Sciatic nerve (tissue), 2 donors: ENCODE data around the gene APOC4. TPM values are rescaled to one million over a fixed set of nuclear protein-coding genes. Genes with fewer than 3 reads are reported as not detected.

Source experiments
- ATAC-seq: fragments of 200-7000 bp; cut with Tn5 transposase; one replicate; pipeline ENCODE4 v1.9.1; 2020; ENCODE audit warnings: mild to moderate bottlenecking, moderate library complexity
- DNase-seq: peaks from one replicate; pipeline ENCODE4 v3.0.0-alpha.2; 2020; ENCODE audit warnings: low spot score
- intact Hi-C: fragments of 100-400 bp; cut with DNase I; formaldehyde crosslinking; loops from one replicate; pipeline ENCODE4 v1.14.2; 2022
- total RNA-seq: library from RNA; stranded (reverse); fragmentation: NEBNext Ultra II Directional; extraction: Animal tissue kit (Norgen Biotek cat#: 25700); gene quantifications from one replicate; pipeline ENCODE4 v1.2.1, GENCODE V29; 2021
- donor health status: DM: no; HTN: no; CAD: no.
- donor health status: DM: no; HTN: no; CAD: no.

Gene APOC4
- total RNA-seq, 1 donor from 2014 or later = not detected

DNA sequence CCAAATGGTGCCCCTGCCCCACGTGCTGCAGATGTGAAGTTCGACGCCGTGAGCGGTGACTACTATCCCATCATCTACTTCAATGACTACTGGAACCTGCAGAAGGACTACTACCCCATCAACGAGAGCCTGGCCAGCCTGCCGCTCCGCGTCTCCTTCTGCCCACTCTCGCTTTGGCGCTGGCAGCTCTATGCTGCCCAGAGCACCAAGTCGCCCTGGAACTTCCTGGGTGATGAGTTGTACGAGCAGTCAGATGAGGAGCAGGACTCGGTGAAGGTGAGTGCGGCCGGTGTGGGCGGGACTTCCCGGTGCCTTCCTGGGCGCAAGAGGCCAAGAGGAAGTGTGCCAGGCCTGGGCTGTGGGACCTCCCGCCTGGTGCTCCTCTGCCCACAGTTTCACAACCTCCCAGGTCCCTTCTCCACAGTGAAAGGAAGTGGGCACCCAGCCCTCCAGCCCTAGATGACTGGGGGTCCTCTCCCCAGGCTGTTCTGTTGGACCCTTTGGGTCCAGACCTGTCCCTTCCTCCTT is 45.2 kb downstream of the APOC4 start:
- intact Hi-C loops = no loop called here
- ATAC-seq = no peak
- DNase-seq = no peak

DNA sequence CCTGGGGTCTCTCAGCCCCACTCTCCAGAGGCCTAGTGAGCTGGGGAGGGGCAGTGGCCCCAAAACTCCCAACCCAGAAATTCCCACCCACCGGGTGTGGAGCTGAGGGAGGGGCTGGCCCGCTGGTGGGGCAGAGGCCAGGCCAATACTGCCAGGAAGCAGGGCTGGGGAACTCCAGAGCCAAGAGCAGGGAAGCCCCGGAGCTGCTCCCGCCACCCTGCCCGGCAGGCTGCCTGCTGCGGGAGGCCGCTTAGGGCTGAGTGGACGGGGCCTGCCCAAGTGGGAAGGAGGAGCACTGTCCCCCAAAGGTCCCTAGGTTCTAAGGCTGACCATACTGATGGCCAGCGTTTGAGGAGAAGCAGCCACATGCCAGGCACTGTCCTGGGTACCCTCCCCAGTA is 46.2 kb downstream of the APOC4 start:
- no peak for ATAC-seq
- DNase-seq = no peak
- intact Hi-C loops = no loop called here

DNA sequence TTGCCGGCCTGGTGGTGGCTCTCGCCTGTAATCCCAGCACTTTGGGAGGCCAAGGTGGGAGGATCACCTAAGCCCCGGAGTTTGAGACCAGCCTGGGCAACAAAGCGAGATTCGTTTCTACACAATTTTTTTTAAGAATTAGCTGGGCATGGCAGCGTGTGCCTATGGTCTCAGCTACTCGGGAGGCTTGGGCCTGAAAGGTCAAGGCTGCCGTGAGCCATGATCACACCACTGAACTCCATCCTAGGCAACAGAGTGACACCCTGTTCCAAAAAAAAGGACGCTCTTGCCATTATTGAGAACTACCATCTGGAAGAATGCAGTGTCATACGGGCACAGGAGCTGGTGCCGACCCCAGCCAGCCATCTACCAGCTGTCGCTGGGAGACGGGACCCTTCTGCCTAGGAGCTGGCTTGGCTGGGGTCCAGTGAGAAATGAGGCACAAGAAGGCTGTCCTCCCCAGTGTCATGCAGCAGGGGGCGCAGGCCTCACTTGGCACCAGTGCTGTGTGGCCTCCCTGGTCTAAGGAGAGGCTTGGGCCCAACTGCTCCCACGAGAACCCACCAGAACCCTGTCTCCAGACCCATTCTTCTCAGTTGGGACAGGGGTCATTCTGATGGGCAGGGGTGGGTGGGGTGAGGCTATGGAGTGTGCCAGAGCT is 47.0 kb downstream of the APOC4 start:
- intact Hi-C loops = no loop called here
- ATAC-seq (peak; percentile 32), DNase-seq (peak; percentile 74)

- DNase-seq (no peak), ATAC-seq (no peak)
- intact Hi-C loops = no loop called here
Measured at GRCh38 chr19:44990459-44990858, 48.4 kb downstream of the APOC4 start.

DNA sequence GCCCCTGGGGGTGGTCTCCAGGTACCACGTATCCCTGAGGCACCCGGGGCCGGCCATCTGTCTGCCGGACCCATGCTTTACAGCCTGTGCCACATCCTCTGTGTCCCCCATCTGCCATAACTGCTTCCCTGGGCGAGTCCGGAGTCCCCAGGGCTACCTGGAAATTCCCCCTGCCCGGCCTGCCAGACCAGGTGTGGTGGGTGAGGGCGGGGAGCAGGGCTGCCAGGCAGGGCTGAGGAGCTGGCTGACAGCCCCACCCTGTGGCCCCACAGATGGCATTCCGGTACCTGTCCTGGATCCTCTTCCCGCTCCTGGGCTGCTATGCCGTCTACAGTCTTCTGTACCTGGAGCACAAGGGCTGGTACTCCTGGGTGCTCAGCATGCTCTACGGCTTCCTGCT is 48.9 kb downstream of the APOC4 start:
- intact Hi-C loops = no loop called here
- no peak for DNase-seq
- ATAC-seq = no peak

DNA sequence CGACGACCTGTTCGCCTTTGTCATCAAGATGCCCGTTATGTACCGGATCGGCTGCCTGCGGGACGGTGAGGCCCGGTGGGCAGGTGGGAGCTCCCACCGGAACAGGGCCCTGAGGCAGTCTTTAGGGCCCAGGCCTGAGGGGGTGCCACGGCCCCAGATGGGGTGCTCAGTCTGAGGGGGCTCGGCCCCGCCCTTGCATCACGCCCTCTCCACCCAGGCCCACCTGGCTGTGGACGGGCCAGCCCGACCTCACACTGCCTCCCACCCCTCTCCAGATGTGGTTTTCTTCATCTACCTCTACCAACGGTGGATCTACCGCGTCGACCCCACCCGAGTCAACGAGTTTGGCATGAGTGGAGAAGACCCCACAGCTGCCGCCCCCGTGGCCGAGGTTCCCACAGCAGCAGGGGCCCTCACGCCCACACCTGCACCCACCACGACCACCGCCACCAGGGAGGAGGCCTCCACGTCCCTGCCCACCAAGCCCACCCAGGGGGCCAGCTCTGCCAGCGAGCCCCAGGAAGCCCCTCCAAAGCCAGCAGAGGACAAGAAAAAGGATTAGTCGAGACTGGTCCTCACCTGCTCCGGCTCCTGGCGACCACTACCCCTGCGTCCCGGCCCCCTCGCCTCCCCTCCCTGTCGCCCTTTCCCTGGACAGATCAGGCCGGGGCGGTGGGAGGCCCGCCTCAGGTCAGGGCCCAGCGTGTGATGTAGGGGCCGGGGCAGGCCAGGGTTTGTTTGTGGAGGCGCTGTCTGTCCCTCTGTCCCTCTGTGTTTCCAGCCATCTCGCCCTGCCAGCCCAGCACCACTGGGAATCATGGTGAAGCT is 50.5 kb downstream of the APOC4 start:
- ATAC-seq (no peak), DNase-seq (no peak)
- intact Hi-C loops = no loop called here

- ATAC-seq = no peak
- DNase-seq = no peak
- intact Hi-C loops = no loop called here
Measured at GRCh38 chr19:44993526-44993925, 51.5 kb downstream of the APOC4 start.

GRCh38 chr19:44993926-44994537 is 52.0 kb downstream of the APOC4 start:
- DNase-seq (no peak), ATAC-seq (no peak)
- intact Hi-C loops = no loop called here

Other genes with a start within 250 kb of the APOC4 start
- not detected for gene CEACAM16, start 243.1 kb upstream of the APOC4 start, total RNA-seq
- 117 TPM for gene BCL3, start 193.5 kb upstream of the APOC4 start, total RNA-seq
- gene CBLC, start 164.3 kb upstream of the APOC4 start, total RNA-seq = not detected
- 164 TPM for gene BCAM, start 133.1 kb upstream of the APOC4 start, total RNA-seq
- 115 TPM for gene NECTIN2, start 95.9 kb upstream of the APOC4 start, total RNA-seq
- gene TOMM40, start 51.0 kb upstream of the APOC4 start, total RNA-seq = 29.1 TPM
- 79.3 TPM for gene APOE, start 36.4 kb upstream of the APOC4 start, total RNA-seq
- gene APOC1, start 27.6 kb upstream of the APOC4 start, total RNA-seq = 29.0 TPM
- 4.2 TPM for gene APOC2, start 3.8 kb downstream of the APOC4 start, total RNA-seq
- 105 TPM for gene CLPTM1, start 13.1 kb downstream of the APOC4 start, total RNA-seq
- 27.4 TPM for gene RELB, start 59.2 kb downstream of the APOC4 start, total RNA-seq
- gene CLASRP, start 96.8 kb downstream of the APOC4 start, total RNA-seq = 109 TPM
- gene ZNF296, start 134.2 kb downstream of the APOC4 start, total RNA-seq = 0.45 TPM
- gene GEMIN7, start 137.0 kb downstream of the APOC4 start, total RNA-seq = 8.8 TPM
- 19.3 TPM for gene PPP1R37, start 150.9 kb downstream of the APOC4 start, total RNA-seq
- not detected for gene NKPD1, start 218.7 kb downstream of the APOC4 start, total RNA-seq
- 20.8 TPM for gene TRAPPC6A, start 236.0 kb downstream of the APOC4 start, total RNA-seq
- 13.0 TPM for gene BLOC1S3, start 236.5 kb downstream of the APOC4 start, total RNA-seq